Natural killer cell treated with Interleukin-12 subunit alpha and Interleukin-12 subunit beta and Interleukin-15 and Interleukin-18, amount 100 ng/mL, for 72 hours (primary cell): ENCODE measurements around the gene A2ML1. TPM values are rescaled to one million over a fixed set of nuclear protein-coding genes. Genes with fewer than 3 reads are reported as not detected.
A peak's percentile ranks its signal among the peaks of the same experiment; 100 is the strongest.
"Not testable (repeated sequence)": the region's sequence is repeated elsewhere in the genome, so short reads cannot be mapped to it uniquely, and the experiment has no call there.

Source experiments
- ATAC-seq, 2 donors: fragments of 150-1000 bp; cut with Tn5 transposase in 1 of 2; sonication (Bioruptor Pico), chemical (Tn5 transposase) in 1 of 2; 2 replicates each; pipeline ENCODE4 v1.10.0; 2021
- DNase-seq: peaks from one replicate; pipeline ENCODE4 v3.0.0; 2022; ENCODE audit warnings: low spot score
- H3K27ac Mint-ChIP-seq, 2 donors: 1 replicate in 1 of 2; 2 replicates in 1 of 2; pipeline ENCODE4 v1.8.0; 2022; ENCODE audit warnings: mixed read lengths in 2 of 2, mild to moderate bottlenecking in 1 of 2, moderate library complexity in 1 of 2
- H3K27me3 Mint-ChIP-seq, 2 donors: 1 replicate in 1 of 2; 2 replicates in 1 of 2; pipeline ENCODE4 v1.8.0; 2022; ENCODE audit warnings: mixed read lengths in 2 of 2
- H3K36me3 Mint-ChIP-seq: one replicate; pipeline ENCODE4 v1.8.0; 2022; ENCODE audit warnings: mixed read lengths
- H3K4me1 Mint-ChIP-seq, 2 donors: 1 replicate in 1 of 2; 2 replicates in 1 of 2; pipeline ENCODE4 v1.8.0; 2022; ENCODE audit warnings: low read depth in 2 of 2, mixed read lengths in 2 of 2, mild to moderate bottlenecking in 1 of 2
- H3K4me3 Mint-ChIP-seq: one replicate; pipeline ENCODE4 v1.8.0; 2022; ENCODE audit warnings: mixed read lengths
- H3K9me3 Mint-ChIP-seq: 2 replicates; pipeline ENCODE4 v1.8.0; 2022; ENCODE audit warnings: mixed read lengths
- total RNA-seq, 2 donors: library from RNA; stranded (reverse); gene quantifications; one replicate each; pipeline ENCODE4 v1.2.3, GENCODE V29; 2022

Gene A2ML1
- total RNA-seq, 2 donors from 2014 or later, result not detected

DNA sequence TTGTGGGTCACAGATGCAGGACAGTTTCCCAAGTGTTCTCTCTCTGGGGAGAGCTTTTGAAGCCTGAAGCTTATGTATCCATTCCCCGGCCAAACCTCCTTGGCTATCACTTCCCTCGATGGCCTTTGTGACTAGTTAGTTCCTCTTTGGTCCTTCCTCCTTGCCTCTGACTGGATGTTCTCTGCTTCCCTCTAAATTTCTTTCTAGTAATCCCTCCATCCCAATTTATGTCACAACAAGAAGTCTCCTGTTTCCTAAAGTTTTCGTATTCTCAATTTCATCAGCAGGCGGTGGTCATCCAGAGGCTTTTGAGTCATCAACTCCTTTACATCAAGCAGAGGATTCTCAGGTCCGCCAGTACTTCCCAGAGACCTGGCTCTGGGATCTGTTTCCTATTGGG is 27.5 kb downstream of the A2ML1 start:
- H3K27ac Mint-ChIP-seq, result no peak overlapping the region
- H3K4me1 Mint-ChIP-seq, result no peaks in the 10 kb centered on the region
- no peak for ATAC-seq
- no peaks in the 10 kb centered on the region for H3K36me3 Mint-ChIP-seq
- no peaks in the 10 kb centered on the region for H3K9me3 Mint-ChIP-seq
- peaks cover under 1 to 9% of the 10 kb centered on the region in 2 donors for H3K27me3 Mint-ChIP-seq
- H3K4me3 Mint-ChIP-seq, result no peak overlapping the region
- no peak for DNase-seq

- DNase-seq (no peak), ATAC-seq (no peak)
- H3K27me3 Mint-ChIP-seq, result peaks cover 0 to 8% of the 10 kb centered on the region in 2 donors
- H3K36me3 Mint-ChIP-seq, result no peaks in the 10 kb centered on the region
- H3K4me3 Mint-ChIP-seq, result no peak overlapping the region
- H3K9me3 Mint-ChIP-seq, result no peaks in the 10 kb centered on the region
- H3K27ac Mint-ChIP-seq, result no peak overlapping the region
- H3K4me1 Mint-ChIP-seq, result no peaks in the 10 kb centered on the region
Measured at GRCh38 chr12:8852119-8852518, 29.7 kb downstream of the A2ML1 start.

- H3K27me3 Mint-ChIP-seq, result peaks cover 0 to 3% of the 10 kb centered on the region in 2 donors
Measured at GRCh38 chr12:8855891-8856290, 33.5 kb downstream of the A2ML1 start.

DNA sequence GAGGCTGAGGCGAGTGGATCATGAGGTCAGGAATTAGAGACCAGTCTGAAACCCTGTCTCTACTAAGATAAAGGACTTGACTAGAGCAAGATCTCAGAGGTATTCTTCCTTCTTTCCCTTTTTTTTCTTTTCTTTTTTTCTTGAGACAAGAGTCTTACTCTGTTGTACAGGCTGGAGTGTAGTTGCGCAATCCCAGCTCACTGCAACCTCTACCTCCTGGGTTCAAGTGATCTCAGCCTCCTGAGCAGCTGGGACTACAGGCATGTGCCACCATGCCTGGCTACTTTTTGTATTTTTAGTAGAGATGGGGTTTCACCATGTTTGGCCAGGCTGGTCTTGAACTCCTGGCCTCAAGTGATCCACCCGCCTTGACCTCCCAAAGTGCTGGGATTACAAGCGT is 37.0 kb downstream of the A2ML1 start:
- H3K36me3 Mint-ChIP-seq, H3K27me3 Mint-ChIP-seq, H3K4me3 Mint-ChIP-seq, H3K4me1 Mint-ChIP-seq, H3K9me3 Mint-ChIP-seq, DNase-seq, H3K27ac Mint-ChIP-seq, ATAC-seq: not testable (repeated sequence)

More at GRCh38 chr12:8855891-8856290, 33.5 kb downstream of the A2ML1 start:
- ATAC-seq (no peak), DNase-seq (no peak)
- Mint-ChIP-seq H3K27ac (no peak overlapping the region), H3K36me3 (no peaks in the 10 kb centered on the region), H3K4me1 (no peaks in the 10 kb centered on the region), H3K4me3 (no peak overlapping the region), H3K9me3 (no peaks in the 10 kb centered on the region)

GRCh38 chr12:8860165-8860961 is 37.9 kb downstream of the A2ML1 start:
- H3K27me3 Mint-ChIP-seq, result no peaks in the 10 kb centered on the region
- H3K9me3 Mint-ChIP-seq, result no peaks in the 10 kb centered on the region
- DNase-seq (no peak), ATAC-seq (peak in 1 of 2 donors; percentile 60)
- no peaks in the 10 kb centered on the region for H3K4me1 Mint-ChIP-seq
- H3K36me3 Mint-ChIP-seq, result no peaks in the 10 kb centered on the region
- no peak overlapping the region for H3K27ac Mint-ChIP-seq
- no peak overlapping the region for H3K4me3 Mint-ChIP-seq

DNA sequence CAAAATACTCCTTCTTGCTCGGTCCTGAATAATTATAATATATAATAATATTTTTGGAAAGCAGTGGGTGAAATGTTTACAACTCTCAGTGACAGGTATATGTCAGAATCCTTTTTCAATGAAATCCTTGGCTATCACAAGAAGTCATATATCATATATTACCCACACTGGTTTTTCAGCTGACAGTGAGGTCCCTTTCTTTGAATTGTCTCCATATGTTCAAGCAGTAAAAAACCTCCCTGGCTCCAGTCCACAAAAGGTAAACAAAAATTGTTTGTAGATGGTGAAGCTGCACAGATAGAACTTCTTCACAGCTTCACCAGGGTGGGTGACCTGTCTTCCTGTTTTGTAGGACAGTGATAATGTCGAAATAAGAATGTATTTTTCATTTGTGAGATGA is 44.0 kb downstream of the A2ML1 start:
- DNase-seq (no peak), ATAC-seq (no peak)
- Mint-ChIP-seq H3K27ac (no peak overlapping the region), H3K4me3 (no peak overlapping the region), H3K36me3 (no peaks in the 10 kb centered on the region), H3K27me3 (peaks cover 0 to 6% of the 10 kb centered on the region in 2 donors), H3K9me3 (no peaks in the 10 kb centered on the region), H3K4me1 (peaks cover 0 to 4% of the 10 kb centered on the region in 2 donors)

DNA sequence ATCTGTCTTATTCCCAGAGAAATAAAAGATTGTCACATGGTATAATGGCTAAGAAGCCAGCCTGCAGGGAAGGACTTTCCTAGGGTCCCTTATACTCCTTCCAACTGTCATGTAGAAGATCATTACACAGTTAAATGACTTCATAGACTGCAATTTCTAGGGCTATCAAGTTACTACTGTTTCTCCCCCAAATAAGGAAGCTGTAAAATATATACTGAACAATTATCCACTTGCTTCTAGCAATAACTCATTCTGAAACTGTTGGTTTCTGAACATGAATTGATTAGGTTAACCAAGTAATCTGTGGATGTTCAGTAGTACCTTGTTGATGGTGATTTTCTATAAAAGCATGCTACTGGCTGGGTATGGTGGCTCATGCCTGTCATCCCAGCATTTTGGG is 44.6 kb downstream of the A2ML1 start:
- H3K4me3 Mint-ChIP-seq, result no peak overlapping the region
- H3K27ac Mint-ChIP-seq, result no peak overlapping the region
- ATAC-seq (no peak), DNase-seq (no peak)
- no peaks in the 10 kb centered on the region for H3K36me3 Mint-ChIP-seq
- peaks cover 0 to 6% of the 10 kb centered on the region in 2 donors for H3K27me3 Mint-ChIP-seq
- peaks cover 0 to 4% of the 10 kb centered on the region in 2 donors for H3K4me1 Mint-ChIP-seq
- no peaks in the 10 kb centered on the region for H3K9me3 Mint-ChIP-seq

GRCh38 chr12:8867786-8868185 is 45.4 kb downstream of the A2ML1 start:
- DNase-seq (no peak), ATAC-seq (no peak)
- Mint-ChIP-seq H3K4me1 (peaks cover 0 to 4% of the 10 kb centered on the region in 2 donors), H3K27ac (no peak overlapping the region), H3K4me3 (no peak overlapping the region), H3K36me3 (no peaks in the 10 kb centered on the region), H3K9me3 (no peaks in the 10 kb centered on the region), H3K27me3 (peaks cover 0 to 6% of the 10 kb centered on the region in 2 donors)

GRCh38 chr12:8870586-8870985 is 48.2 kb downstream of the A2ML1 start:
- ATAC-seq, result no peak
- H3K27ac Mint-ChIP-seq, result no peak overlapping the region
- no peak for DNase-seq
- H3K36me3 Mint-ChIP-seq, result no peaks in the 10 kb centered on the region
- peaks cover 0 to 4% of the 10 kb centered on the region in 2 donors for H3K4me1 Mint-ChIP-seq
- H3K27me3 Mint-ChIP-seq, result peaks cover 0 to 6% of the 10 kb centered on the region in 2 donors
- no peak overlapping the region for H3K4me3 Mint-ChIP-seq
- no peaks in the 10 kb centered on the region for H3K9me3 Mint-ChIP-seq

- Mint-ChIP-seq H3K4me3 (no peak overlapping the region), H3K27ac (no peak overlapping the region), H3K36me3 (no peaks in the 10 kb centered on the region), H3K4me1 (peaks cover 0 to 4% of the 10 kb centered on the region in 2 donors), H3K9me3 (no peaks in the 10 kb centered on the region), H3K27me3 (peaks cover 2 to 6% of the 10 kb centered on the region in 2 donors)
- ATAC-seq (no peak), DNase-seq (no peak)
Measured at GRCh38 chr12:8871068-8871467, 48.6 kb downstream of the A2ML1 start.

DNA sequence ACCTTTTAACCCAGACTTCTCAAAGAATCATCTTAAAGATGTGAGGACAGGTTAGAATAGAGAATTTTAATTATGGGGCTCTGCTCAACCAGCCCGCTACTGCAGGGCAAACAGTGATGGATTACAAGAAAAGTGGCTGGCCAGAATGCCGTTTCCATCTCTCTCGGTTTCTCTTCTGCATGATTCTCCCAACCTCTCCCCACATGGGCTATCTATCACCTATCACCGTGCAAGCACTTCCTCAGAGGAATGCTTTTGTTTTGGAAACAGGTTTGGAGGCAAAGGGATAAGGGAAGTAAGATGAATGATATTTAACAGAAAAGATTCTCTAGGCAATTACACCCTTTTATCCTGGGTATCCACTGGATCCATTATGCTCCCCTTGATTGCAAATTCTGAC is 54.5 kb downstream of the A2ML1 start:
- Mint-ChIP-seq H3K4me1 (no peaks in the 10 kb centered on the region), H3K27me3 (peaks cover 6 to 11% of the 10 kb centered on the region in 2 donors), H3K36me3 (no peaks in the 10 kb centered on the region), H3K27ac (no peak overlapping the region), H3K4me3 (no peak overlapping the region), H3K9me3 (no peaks in the 10 kb centered on the region)
- no peak for DNase-seq
- ATAC-seq, result no peak

- Mint-ChIP-seq H3K9me3 (no peaks in the 10 kb centered on the region), H3K4me3 (no peak overlapping the region), H3K36me3 (no peaks in the 10 kb centered on the region), H3K4me1 (peaks cover 0 to 5% of the 10 kb centered on the region in 2 donors), H3K27ac (no peak overlapping the region), H3K27me3 (peaks cover 12 to 14% of the 10 kb centered on the region in 2 donors)
- DNase-seq, result no peak
- ATAC-seq, result no peak
Measured at GRCh38 chr12:8886502-8887284, 64.3 kb downstream of the A2ML1 start.

DNA sequence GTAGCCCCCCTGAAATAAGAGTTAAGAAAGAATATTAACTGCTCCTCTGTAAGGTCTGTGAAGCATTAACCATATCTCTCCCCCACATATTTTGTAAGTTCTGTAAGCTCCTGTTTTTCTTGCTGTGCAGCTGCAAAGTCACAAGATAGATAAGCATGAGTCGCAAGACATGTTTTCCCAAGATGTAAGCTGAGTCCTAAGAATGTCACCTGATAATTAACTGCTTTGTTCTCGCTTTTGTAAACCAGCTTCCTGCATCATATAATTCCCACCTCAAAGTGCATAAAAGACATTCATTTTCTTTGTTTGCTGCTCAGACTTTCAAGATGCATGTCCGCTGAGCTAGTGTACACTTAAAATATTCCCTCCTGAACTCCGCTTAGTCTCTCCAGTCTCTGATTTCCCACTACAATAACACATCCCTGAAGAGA is 64.9 kb downstream of the A2ML1 start:
- no peak for ATAC-seq
- Mint-ChIP-seq H3K4me1 (peaks cover 0 to 5% of the 10 kb centered on the region in 2 donors), H3K27ac (no peak overlapping the region), H3K9me3 (no peaks in the 10 kb centered on the region), H3K27me3 (peaks cover 12 to 14% of the 10 kb centered on the region in 2 donors), H3K4me3 (no peak overlapping the region), H3K36me3 (no peaks in the 10 kb centered on the region)
- no peak for DNase-seq
